ENCODE data around the gene ADRA2B.

Gene ADRA2B

DNA sequence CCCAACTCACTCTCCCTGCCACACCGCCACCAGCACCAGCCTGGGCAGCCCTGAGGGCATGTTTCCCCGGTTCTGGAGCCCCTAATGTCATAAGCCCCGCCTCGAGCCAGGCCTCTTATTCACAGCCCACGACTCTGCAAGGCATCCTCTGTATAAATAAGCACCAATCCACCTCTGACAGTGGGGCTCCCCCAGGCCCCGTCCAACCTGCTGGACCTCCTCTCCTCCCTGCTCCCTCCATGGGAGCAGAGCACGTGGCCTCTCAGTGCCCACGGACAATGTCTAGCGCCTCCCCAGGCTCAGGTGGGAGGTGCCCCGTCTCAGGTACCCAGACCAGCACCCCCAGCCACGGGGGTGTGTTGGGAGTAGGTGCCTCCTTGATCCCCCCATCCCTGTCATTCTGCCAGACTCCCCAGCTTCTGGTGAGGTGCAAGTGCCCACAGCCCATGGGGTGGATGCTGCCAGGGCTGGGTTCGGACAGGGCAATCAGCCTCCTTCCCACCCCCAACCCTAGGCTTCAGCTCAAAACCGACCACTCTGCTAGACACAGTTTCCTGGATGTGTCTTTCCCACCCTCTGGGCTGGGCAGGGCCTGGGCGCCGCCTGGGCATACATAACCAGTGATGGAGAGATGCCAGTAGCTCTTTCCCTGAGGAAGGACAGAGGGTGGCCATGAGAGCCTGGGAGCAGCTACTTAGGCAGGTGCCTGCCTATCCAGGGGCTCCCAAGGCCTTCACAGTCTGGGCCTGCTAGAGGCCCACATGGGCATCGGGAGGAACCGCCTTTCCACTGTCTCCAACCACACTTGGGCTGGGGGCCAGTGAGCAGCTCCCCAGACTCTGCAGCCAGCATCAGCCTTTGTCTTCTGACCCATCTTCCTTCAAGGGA, 1.6 kb upstream of the ADRA2B start:
- no peak for TF ChIP-seq Cebpa-rat (IDR thresholded peaks at IDR 0.05)
- peaks cover 28 to 80% (median 59%) of the 10 kb centered on the region in 10 experiments for H3K4me1 ChIP-seq
- peaks cover 0 to 16% (median 0%) of the 10 kb centered on the region in 11 experiments; a peak in 2 of 22 replicates for H4K20me1 ChIP-seq
- no peaks in the 10 kb centered on the region for H3K36me3 ChIP-seq
- H3K9ac ChIP-seq = peak overlapping the region in 1 of 11 experiments; percentile 69; a peak in 1 of 22 replicates
- peaks cover 16 to 40% (median 31%) of the 10 kb centered on the region in 11 experiments for H3K27me3 ChIP-seq
- peak overlapping the region in 10 of 11 experiments; percentile 95 to 100 (median 98); a peak in 16 of 22 replicates for H3K4me2 ChIP-seq
- no peak overlapping the region for H3K27ac ChIP-seq
- no peak overlapping the region for H3K4me3 ChIP-seq
- H3K9me3 ChIP-seq (replicated peaks in 1 of 11) = no peaks in the 10 kb centered on the region; a peak in 1 of 22 replicates

DNA sequence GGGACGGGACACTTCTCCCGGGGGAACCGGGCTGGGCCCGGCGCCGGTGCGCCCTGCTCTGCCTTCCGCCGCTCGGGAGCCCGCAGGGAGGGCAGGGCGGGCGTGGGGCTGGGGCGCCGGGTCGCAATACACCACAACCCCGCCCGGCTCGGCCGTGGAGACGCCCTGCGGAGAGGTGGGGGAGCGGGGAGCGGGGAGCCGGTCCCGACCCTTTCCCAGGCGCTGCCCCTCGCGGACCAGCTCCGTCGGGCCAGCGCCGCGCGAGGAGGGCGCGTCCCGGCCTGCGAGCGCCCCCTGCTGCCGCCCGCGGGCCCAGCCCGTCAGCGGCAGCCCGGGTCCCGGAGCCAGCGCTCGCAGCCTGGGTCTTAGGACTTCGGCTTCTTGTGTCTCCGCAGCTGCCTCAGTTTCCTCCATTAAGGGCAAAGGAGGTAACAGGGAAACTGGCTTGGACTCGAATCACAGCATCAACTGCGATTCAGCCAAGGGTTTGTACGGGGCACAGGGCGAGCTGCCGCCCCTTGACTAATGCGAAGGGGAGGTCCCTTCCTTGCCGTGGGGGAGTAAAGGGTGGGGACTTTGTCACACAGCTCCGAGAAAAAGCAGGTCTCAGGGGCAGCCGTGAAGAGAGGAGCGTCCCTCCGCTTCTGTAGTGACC, 635 bp upstream of the ADRA2B start:
- H3K27ac ChIP-seq = peak overlapping the region in 1 of 11 experiments; percentile 23; a peak in 2 of 22 replicates
- peak overlapping the region; percentile 37 to 79 (median 67); a peak in 20 of 22 replicates for H3K9ac ChIP-seq
- H3K4me1 ChIP-seq = peaks cover 28 to 86% (median 67%) of the 10 kb centered on the region in 10 experiments
- peaks cover 16 to 40% (median 31%) of the 10 kb centered on the region in 11 experiments for H3K27me3 ChIP-seq
- peak overlapping the region; percentile 54 to 77 (median 66) for H3K4me3 ChIP-seq
- no peaks in the 10 kb centered on the region for H3K36me3 ChIP-seq
- peak overlapping the region; percentile 94 to 100 (median 98) for H3K4me2 ChIP-seq
- H3K9me3 ChIP-seq (replicated peaks in 1 of 11) = no peaks in the 10 kb centered on the region; a peak in 1 of 22 replicates
- TF ChIP-seq Cebpa-rat (IDR thresholded peaks at IDR 0.05) = no peak
- peaks cover 0 to 16% (median 0%) of the 10 kb centered on the region in 11 experiments; a peak in 2 of 22 replicates for H4K20me1 ChIP-seq

DNA sequence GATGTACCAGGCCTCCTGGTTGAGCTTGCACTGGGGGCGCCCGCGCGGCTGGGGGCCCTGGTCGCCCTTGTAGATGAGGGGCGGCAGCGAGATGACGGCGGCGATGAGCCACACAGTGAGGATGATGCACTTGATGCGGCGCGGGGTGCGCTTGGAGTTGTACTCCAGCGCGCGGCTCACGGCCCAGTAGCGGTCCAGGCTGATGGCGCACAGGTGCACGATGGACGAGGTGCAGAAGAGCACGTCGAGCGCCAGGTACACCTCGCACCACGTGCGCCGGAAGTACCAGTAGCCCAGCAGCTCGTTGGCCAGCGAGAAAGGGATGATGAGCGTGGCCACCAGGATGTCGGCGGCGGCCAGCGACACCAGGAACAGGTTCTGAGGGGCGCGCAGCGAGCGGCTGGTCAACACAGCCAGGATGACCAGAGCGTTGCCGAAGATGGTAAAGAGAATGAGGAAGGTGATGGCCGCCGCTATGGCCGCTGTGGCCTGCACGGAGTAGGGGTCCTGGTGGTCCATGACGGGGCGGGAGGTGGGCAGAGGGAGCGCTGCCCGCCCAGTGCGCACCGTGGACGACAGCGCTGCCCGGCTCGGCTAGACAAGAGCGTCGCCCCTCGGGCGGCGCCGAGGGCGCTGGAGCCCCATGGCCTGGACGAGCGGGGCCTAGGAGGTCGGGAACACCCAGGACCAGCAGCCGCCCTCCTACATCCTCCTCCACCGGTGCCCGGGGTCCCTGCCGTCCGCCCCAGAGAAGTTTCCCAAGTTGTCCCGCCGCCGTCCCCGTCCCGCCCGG, 544 bp downstream of the ADRA2B start:
- no peaks in the 10 kb centered on the region for H3K36me3 ChIP-seq
- peaks cover 16 to 40% (median 31%) of the 10 kb centered on the region in 11 experiments for H3K27me3 ChIP-seq
- no peak overlapping the region for H3K27ac ChIP-seq
- peak overlapping the region; percentile 54 to 77 (median 66) for H3K4me3 ChIP-seq
- H3K9me3 ChIP-seq (replicated peaks in 1 of 11) = no peaks in the 10 kb centered on the region; a peak in 1 of 22 replicates
- H3K4me1 ChIP-seq = peaks cover 28 to 81% (median 65%) of the 10 kb centered on the region in 10 experiments
- H3K9ac ChIP-seq = peak overlapping the region in 8 of 11 experiments; percentile 50 to 79 (median 68); a peak in 9 of 22 replicates
- TF ChIP-seq Cebpa-rat (IDR thresholded peaks at IDR 0.05) = no peak
- peaks cover 0 to 16% (median 0%) of the 10 kb centered on the region in 11 experiments; a peak in 2 of 22 replicates for H4K20me1 ChIP-seq
- peak overlapping the region; percentile 94 to 100 (median 98) for H3K4me2 ChIP-seq

DNA sequence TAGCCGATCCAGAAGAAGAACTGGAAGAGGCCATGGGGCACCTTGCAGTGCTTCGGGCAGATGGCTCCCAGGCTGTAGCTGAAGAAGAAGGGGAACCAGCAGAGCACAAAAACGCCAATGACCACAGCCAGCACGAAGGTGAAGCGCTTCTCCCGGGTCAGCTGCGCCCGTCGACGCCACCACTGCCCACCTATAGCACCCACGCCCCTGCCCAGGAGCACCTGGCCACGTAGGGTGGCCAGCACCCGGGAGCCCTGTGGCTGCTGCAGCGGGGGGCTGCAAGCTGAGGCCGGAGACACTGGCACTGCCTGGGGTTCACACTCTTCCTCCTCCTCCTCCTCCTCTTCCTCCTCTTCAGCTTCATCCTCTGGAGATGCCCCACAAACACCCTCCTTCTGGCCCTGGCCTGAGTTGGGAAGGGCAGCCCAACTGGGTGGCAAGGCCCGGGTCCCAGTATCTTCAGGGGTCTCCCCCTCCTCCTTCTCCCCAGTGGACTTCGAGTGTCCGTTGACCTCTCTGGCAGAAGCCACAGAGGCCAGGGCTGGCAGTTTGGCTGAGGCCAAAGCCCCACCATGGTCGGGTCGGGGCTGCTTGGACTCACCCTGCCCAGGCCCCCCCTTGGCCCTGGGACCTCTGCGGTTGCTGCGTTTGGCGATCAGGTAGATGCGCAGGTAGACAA, 1.3 kb downstream of the ADRA2B start:
- TF ChIP-seq Cebpa-rat (IDR thresholded peaks at IDR 0.05) = no peak
- H3K9me3 ChIP-seq (replicated peaks in 1 of 11) = no peaks in the 10 kb centered on the region; a peak in 1 of 22 replicates
- H3K36me3 ChIP-seq = no peaks in the 10 kb centered on the region

DNA sequence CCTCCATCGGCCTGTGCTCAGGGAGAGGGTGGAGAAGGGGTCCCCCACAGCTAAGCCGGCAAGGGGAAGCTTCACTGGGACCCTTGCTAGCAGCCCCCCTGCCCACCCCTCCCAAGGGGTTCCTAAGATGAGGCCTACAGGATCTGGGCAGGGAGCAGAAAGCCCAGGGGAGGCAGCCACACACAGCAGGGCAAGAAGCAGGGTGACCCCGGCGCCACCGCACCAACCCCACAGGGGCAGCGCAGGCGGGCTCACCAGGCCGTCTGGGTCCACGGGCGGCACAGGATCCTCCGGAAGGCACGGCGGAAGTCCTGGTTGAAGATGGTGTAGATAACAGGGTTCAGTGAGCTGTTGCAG, 1.8 kb downstream of the ADRA2B start:
- TF ChIP-seq Cebpa-rat (IDR thresholded peaks at IDR 0.05) = no peak
- Histone ChIP-seq H3K27me3 (peaks cover 16 to 40% (median 31%) of the 10 kb centered on the region in 11 experiments), H3K36me3 (no peaks in the 10 kb centered on the region), H3K4me2 (peak overlapping the region; percentile 30 to 100 (median 98)), H3K4me1 (peaks cover 16 to 68% (median 52%) of the 10 kb centered on the region in 10 experiments), H3K9ac (peak overlapping the region in 3 of 11 experiments; percentile 18 to 30 (median 21); a peak in 2 of 22 replicates), H3K27ac (peak overlapping the region in 1 of 11 experiments; percentile 19; a peak in 2 of 22 replicates), H3K9me3 (replicated peaks in 1 of 11) (no peaks in the 10 kb centered on the region; a peak in 1 of 22 replicates), H4K20me1 (peaks cover 0 to 16% (median 0%) of the 10 kb centered on the region in 11 experiments; a peak in 2 of 22 replicates), H3K4me3 (no peak overlapping the region)

More for the DNA sequence above, 1.3 kb downstream of the ADRA2B start:
- Histone ChIP-seq H3K4me1 (peaks cover 22 to 73% (median 57%) of the 10 kb centered on the region in 10 experiments), H3K4me2 (peak overlapping the region; percentile 30 to 100 (median 98)), H3K9ac (peak overlapping the region in 2 of 11 experiments; percentile 18 to 21; a peak in 1 of 22 replicates), H3K27me3 (peaks cover 16 to 40% (median 31%) of the 10 kb centered on the region in 11 experiments), H4K20me1 (peaks cover 0 to 16% (median 0%) of the 10 kb centered on the region in 11 experiments; a peak in 2 of 22 replicates), H3K4me3 (no peak overlapping the region; a peak in 1 of 20 replicates), H3K27ac (no peak overlapping the region)

DNA sequence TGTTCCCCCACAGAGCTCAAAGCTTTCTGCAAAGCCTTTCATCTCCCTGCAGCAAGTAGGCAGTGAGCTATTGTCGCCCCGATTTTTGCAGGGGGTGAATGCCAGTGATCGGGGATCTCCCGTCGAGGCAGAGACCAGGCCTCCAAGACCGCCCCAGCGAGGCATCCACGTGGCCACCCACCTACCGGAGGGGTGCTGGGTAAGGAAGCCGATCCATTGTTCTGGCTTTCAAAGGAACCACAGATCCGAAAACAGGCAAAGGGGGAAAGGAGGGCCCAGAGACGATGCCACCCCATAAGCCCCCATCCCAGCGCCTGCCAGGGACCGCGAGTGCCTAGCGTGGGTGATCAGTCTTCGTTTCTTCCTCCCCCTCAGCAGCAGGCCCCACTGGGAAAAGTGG, 2.4 kb downstream of the ADRA2B start:
- Histone ChIP-seq H3K4me1 (peaks cover 15 to 67% (median 53%) of the 10 kb centered on the region in 10 experiments), H3K27me3 (peaks cover 16 to 40% (median 31%) of the 10 kb centered on the region in 11 experiments), H3K27ac (peak overlapping the region in 1 of 11 experiments; percentile 19; a peak in 1 of 22 replicates), H3K9ac (peak overlapping the region in 3 of 11 experiments; percentile 18 to 30 (median 21); a peak in 2 of 22 replicates), H4K20me1 (peaks cover 0 to 16% (median 0%) of the 10 kb centered on the region in 11 experiments; a peak in 2 of 22 replicates), H3K9me3 (replicated peaks in 1 of 11) (no peaks in the 10 kb centered on the region; a peak in 1 of 22 replicates), H3K4me3 (no peak overlapping the region), H3K4me2 (peak overlapping the region in 9 of 11 experiments; percentile 96 to 100 (median 98); a peak in 17 of 22 replicates), H3K36me3 (no peaks in the 10 kb centered on the region)
- no peak for TF ChIP-seq Cebpa-rat (IDR thresholded peaks at IDR 0.05)

DNA sequence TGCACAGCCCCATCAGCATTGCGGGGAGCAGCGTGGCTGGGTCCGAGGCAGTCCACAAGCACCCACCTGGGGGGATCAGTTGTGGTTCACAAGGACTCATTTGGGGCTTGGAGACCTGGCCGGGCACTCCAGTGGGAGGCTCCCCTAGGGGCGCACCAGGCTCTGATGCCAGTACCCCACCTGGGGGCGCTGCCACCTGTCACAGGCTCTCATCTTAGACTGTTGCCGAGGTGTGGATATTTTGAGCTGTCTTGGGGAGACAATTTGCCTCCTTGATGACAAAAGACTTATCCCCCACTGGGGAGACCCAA, 3.0 kb downstream of the ADRA2B start:
- Histone ChIP-seq H3K9me3 (replicated peaks in 1 of 11) (no peaks in the 10 kb centered on the region; a peak in 1 of 22 replicates), H3K9ac (no peak overlapping the region), H3K4me2 (peak overlapping the region in 8 of 11 experiments; percentile 18 to 99 (median 97); a peak in 9 of 22 replicates), H3K4me3 (no peak overlapping the region), H3K27ac (no peak overlapping the region), H4K20me1 (peaks cover 0 to 16% (median 0%) of the 10 kb centered on the region in 11 experiments; a peak in 2 of 22 replicates), H3K36me3 (no peaks in the 10 kb centered on the region), H3K27me3 (peaks cover 16 to 40% (median 31%) of the 10 kb centered on the region in 11 experiments), H3K4me1 (peaks cover 18 to 74% (median 59%) of the 10 kb centered on the region in 10 experiments)
- TF ChIP-seq Cebpa-rat (IDR thresholded peaks at IDR 0.05) = no peak

Measured in BLaER1 treated with 17β-estradiol and CSF1 and Interleukin-3, amounts not matched to agents 10 nM and 100 nM (cell line).